Adipocyte (in vitro differentiated cells): ENCODE measurements around the gene MMP23B.
A peak's percentile ranks its signal among the peaks of the same experiment; 100 is the strongest.

Experiments
- DNase-seq: peaks from one replicate; pipeline ENCODE4 v3.0.0-alpha.2; 2015; ENCODE audit warnings: low read depth
- H3K27me3 ChIP-seq: replicated peaks from 2 replicates; pipeline ENCODE4 v1.7.0; 2013; ENCODE audit warnings: mild to moderate bottlenecking, low read length, moderate library complexity; ENCODE audit not compliant: control insufficient read depth, insufficient read depth
- H3K36me3 ChIP-seq: 2 replicates; pipeline ENCODE4 v1.7.0; 2013; ENCODE audit warnings: low read length, mild to moderate bottlenecking, moderate library complexity; ENCODE audit not compliant: control insufficient read depth, insufficient read depth, severe bottlenecking
- H3K4me1 ChIP-seq: 2 replicates; pipeline ENCODE4 v1.7.0; 2013; ENCODE audit warnings: mild to moderate bottlenecking, low read length, moderate library complexity; ENCODE audit not compliant: control insufficient read depth, insufficient read depth
- H3K4me3 ChIP-seq: 2 replicates; pipeline ENCODE4 v1.7.0; 2013; ENCODE audit warnings: mild to moderate bottlenecking, low read length, moderate library complexity
- H3K9ac ChIP-seq: 2 replicates; pipeline ENCODE4 v1.7.0; 2013; ENCODE audit warnings: mild to moderate bottlenecking, low read length, moderate library complexity
- H3K9me3 ChIP-seq: 2 replicates; pipeline ENCODE4 v1.7.0; 2013; ENCODE audit warnings: mild to moderate bottlenecking, low read length, moderate library complexity; ENCODE audit not compliant: control insufficient read depth

Gene MMP23B

GRCh38 chr1:1598051-1598719, 33.8 kb upstream of the MMP23B start:
- Histone ChIP-seq H3K4me1 (peaks cover 6% of the 10 kb centered on the region), H3K36me3 (no peaks in the 10 kb centered on the region), H3K9me3 (no peaks in the 10 kb centered on the region), H3K27me3 (peaks cover 43% of the 10 kb centered on the region), H3K9ac (no peak overlapping the region), H3K4me3 (no peak overlapping the region)
- DNase-seq: no peak

- H3K4me3 ChIP-seq: no peak overlapping the region
- peaks cover 43% of the 10 kb centered on the region for H3K27me3 ChIP-seq
- H3K9ac ChIP-seq: no peak overlapping the region
- no peaks in the 10 kb centered on the region for H3K36me3 ChIP-seq
- DNase-seq: no peak
- no peaks in the 10 kb centered on the region for H3K9me3 ChIP-seq
- peaks cover 6% of the 10 kb centered on the region for H3K4me1 ChIP-seq
Measured at GRCh38 chr1:1598720-1599029, 33.3 kb upstream of the MMP23B start.

GRCh38 chr1:1599030-1599934, 32.7 kb upstream of the MMP23B start:
- H3K9ac ChIP-seq: no peak overlapping the region
- DNase-seq: peak; percentile 70
- peaks cover 43% of the 10 kb centered on the region for H3K27me3 ChIP-seq
- H3K36me3 ChIP-seq: no peaks in the 10 kb centered on the region
- H3K4me1 ChIP-seq: peaks cover 6% of the 10 kb centered on the region
- H3K9me3 ChIP-seq: no peaks in the 10 kb centered on the region
- peak overlapping the region; percentile 44 for H3K4me3 ChIP-seq

DNA sequence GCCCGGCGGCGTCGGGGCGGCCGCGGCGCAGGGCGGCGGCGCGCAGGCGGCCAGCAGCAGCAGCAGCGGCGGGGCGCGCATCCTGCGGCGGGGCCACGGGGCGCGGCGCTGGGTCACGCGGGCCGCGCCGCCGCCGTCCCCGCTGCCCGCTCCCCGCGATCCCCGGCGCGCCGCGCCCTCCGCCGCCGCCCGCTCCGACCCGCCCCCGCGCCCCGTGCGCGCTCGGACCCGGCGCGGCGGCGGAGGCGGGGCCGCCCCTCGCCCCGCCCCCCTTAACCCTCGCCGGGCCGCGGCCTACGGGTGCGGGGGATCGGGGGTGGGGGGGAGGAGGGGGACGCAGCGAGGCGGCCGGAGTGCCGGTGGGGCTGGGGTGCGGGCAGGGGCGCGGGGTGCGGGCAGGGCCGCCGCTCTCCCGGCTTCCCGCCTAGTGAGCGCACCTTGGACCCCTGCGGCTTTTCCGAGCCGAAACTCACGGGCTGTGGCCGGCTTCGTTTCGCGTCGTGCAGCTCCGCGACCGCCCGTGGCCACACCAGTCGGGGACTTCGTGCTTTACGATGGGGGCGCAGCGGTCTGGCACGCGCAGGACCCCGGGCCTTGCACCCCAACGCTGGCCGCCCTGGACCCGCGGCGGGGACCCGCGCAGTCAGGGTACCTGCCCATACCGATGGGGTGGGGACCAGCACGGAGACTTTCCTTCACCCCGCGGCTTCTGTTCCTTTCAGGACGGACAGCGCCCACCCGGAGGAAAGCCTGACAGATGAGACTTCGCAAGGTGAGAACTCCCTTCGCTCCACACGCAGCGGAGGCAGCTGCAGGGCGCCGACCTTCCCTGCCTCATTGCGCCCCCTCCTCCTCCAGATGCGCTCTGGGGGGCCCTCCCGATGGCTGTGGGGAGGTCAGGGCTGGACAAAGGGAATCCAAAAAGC, 31.8 kb upstream of the MMP23B start, which contains the start of gene FNDC10:
TSS of gene FNDC10 (minus strand) at position 201 of the 926 bp plus-strand sequence. CDS start at position 81, 120 bp downstream.
- H3K27me3 ChIP-seq: peaks cover 47% of the 10 kb centered on the region
- H3K9ac ChIP-seq: no peak within 1 kb of the TSS
- peaks cover 6% of the 10 kb centered on the region for H3K4me1 ChIP-seq
- H3K4me3 ChIP-seq: peak within 1 kb of the TSS; percentile 56
- peak; percentile 36 for DNase-seq
- H3K9me3 ChIP-seq: no peaks in the 10 kb centered on the region
- no peaks in the 10 kb centered on the region for H3K36me3 ChIP-seq

GRCh38 chr1:1600861-1601563, 31.0 kb upstream of the MMP23B start:
- Histone ChIP-seq H3K36me3 (no peaks in the 10 kb centered on the region), H3K4me3 (no peak overlapping the region), H3K9me3 (no peaks in the 10 kb centered on the region), H3K27me3 (peaks cover 40% of the 10 kb centered on the region), H3K9ac (no peak overlapping the region), H3K4me1 (peaks cover 6% of the 10 kb centered on the region)
- no peak for DNase-seq

GRCh38 chr1:1601564-1602303, 30.2 kb upstream of the MMP23B start:
- Histone ChIP-seq H3K36me3 (no peaks in the 10 kb centered on the region), H3K27me3 (peaks cover 33% of the 10 kb centered on the region), H3K9me3 (no peaks in the 10 kb centered on the region), H3K9ac (no peak overlapping the region), H3K4me1 (peaks cover 6% of the 10 kb centered on the region), H3K4me3 (no peak overlapping the region)
- no peak for DNase-seq

GRCh38 chr1:1602304-1602967, 29.5 kb upstream of the MMP23B start:
- H3K4me1 ChIP-seq: peaks cover 5% of the 10 kb centered on the region
- peaks cover 27% of the 10 kb centered on the region for H3K27me3 ChIP-seq
- H3K4me3 ChIP-seq: no peak overlapping the region
- H3K36me3 ChIP-seq: no peaks in the 10 kb centered on the region
- H3K9ac ChIP-seq: no peak overlapping the region
- DNase-seq: no peak
- H3K9me3 ChIP-seq: no peaks in the 10 kb centered on the region

DNA sequence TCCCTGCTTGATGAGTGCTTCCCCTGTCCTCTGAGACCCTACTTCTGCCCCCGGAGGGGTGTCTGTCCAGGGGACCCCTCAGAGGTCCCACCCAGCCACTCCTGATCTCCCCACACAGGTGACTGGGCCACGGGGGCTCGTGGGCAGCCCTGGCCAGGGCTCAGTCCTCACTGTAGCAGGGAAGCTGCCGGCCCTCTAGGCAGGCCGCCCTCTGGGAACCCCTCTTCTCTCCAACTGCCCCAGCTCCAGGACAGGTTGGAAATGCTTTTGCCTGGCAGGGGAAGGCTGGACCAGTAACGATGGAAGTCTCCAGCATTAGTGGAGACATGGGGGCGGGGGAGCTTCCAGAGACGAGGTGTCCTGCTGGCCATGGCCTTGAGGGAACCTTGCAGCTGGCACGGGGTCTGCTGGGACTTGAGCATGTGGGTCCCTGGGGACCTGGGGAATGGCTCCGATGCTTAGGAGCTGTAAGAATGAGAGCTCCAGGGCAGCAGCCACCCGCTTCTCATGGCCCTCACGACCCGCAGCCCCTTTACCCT, 28.9 kb upstream of the MMP23B start:
- no peak overlapping the region for H3K9ac ChIP-seq
- H3K27me3 ChIP-seq: peaks cover 21% of the 10 kb centered on the region
- H3K36me3 ChIP-seq: no peaks in the 10 kb centered on the region
- no peak overlapping the region for H3K4me3 ChIP-seq
- no peaks in the 10 kb centered on the region for H3K4me1 ChIP-seq
- no peak for DNase-seq
- H3K9me3 ChIP-seq: no peaks in the 10 kb centered on the region

DNA sequence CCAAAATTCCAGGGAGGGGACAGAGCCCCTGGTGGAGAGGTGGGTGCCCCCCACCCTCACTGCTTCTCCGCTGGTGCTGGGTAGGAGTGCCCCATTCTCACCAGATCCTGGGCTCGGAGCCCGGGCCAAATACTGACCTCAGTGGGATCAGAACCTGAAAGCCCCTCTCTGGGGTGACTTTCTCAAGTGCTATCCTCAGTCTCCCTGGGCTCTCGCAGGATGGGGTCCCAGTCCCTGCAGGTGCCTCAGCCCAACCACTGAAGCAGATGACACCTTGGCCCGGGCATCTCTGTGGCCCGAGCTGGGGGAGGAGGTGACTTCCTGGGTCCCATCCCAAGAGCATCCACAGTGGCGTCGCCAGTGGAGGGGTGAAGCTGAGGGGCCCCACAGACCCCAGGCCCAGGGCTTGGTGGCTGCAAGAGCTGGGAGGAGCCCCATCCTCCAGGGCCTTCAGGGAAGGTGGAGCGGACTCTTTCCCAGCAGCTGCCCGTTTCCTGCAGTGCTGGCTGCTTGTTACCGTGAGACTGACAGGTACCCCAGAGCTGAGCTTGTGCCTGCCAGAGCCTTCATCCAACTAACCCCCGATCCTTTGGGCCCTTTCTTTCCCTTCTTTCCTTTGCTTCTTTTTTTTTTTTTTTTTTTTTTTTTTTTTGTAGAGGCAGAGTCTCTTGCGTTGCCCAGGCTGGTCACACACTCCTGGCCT, 28.2 kb upstream of the MMP23B start:
- no peaks in the 10 kb centered on the region for H3K9me3 ChIP-seq
- no peak for DNase-seq
- peaks cover 15% of the 10 kb centered on the region for H3K27me3 ChIP-seq
- H3K4me3 ChIP-seq: no peak overlapping the region
- H3K4me1 ChIP-seq: no peaks in the 10 kb centered on the region
- H3K36me3 ChIP-seq: no peaks in the 10 kb centered on the region
- no peak overlapping the region for H3K9ac ChIP-seq
